H1 (cell line): ENCODE measurements around the gene RALGAPA2. TPM values are rescaled to one million over a fixed set of nuclear protein-coding genes. Genes with fewer than 3 reads are reported as not detected.

Source experiments
- CTCF ChIA-PET: fragments of 300-600 bp; sonication (Branson Sonifier 250); formaldehyde crosslinking; loops from one replicate; lab custom pipeline; 2021; ENCODE audit not compliant: partially characterized antibody; lab: Charles Lee
- POLR2A ChIA-PET: fragments of 300-600 bp; sonication (Branson Sonifier 250); formaldehyde crosslinking; loops from one replicate; lab custom pipeline; 2021; ENCODE audit warnings: inconsistent platforms; ENCODE audit not compliant: partially characterized antibody; lab: Charles Lee
- DNase-seq, 2 experiments: peaks; one replicate each; pipeline versions ENCODE4 v3.0.0 to v3.0.0-alpha.2; 2010 to 2022; ENCODE audit warnings: low spot score in 2 of 2, low read depth in 1 of 2, mixed read lengths in 1 of 2
- FAIRE-seq: peaks from 2 replicates; lab custom pipeline; 2011; peaks lifted over from hg19 to GRCh38; lab: Jason Lieb, UNC
- H2AFZ ChIP-seq: 2 replicates; pipeline ENCODE4 v1.8.1; 2012; ENCODE audit warnings: low read length, inconsistent platforms
- H2AK5ac ChIP-seq: 2 replicates; pipeline ENCODE4 v1.6.1; 2013; ENCODE audit warnings: low read depth, low read length
- H2BK120ac ChIP-seq: replicated peaks from 2 replicates; pipeline ENCODE3; 2013; ENCODE audit warnings: low read depth, low read length, inconsistent platforms
- H2BK12ac ChIP-seq: 2 replicates; pipeline ENCODE4 v1.6.1; 2013; ENCODE audit warnings: low read depth, low read length
- H2BK15ac ChIP-seq: 2 replicates; pipeline ENCODE4 v1.6.1; 2013; ENCODE audit warnings: low read length
- H2BK20ac ChIP-seq: 2 replicates; pipeline ENCODE4 v1.6.1; 2013; ENCODE audit warnings: low read length
- H2BK5ac ChIP-seq: 2 replicates; pipeline ENCODE4 v1.6.1; 2013; ENCODE audit warnings: low read depth, low read length
- H3K14ac ChIP-seq: 2 replicates; pipeline ENCODE4 v1.6.1; 2013; ENCODE audit warnings: inconsistent platforms; ENCODE audit not compliant: insufficient read length
- H3K18ac ChIP-seq: 2 replicates; pipeline ENCODE4 v1.6.1; 2013; ENCODE audit warnings: low read length; ENCODE audit errors: extremely low read depth
- H3K23ac ChIP-seq: 2 replicates; pipeline ENCODE4 v1.6.1; 2013; ENCODE audit warnings: inconsistent platforms; ENCODE audit not compliant: insufficient read length
- H3K23me2 ChIP-seq: 2 replicates; pipeline ENCODE4 v1.6.1; 2013; ENCODE audit warnings: low read depth, low read length
- H3K27ac ChIP-seq: 2 replicates; pipeline ENCODE4 v1.6.1; 2011; ENCODE audit warnings: low read depth, low read length, inconsistent platforms
- H3K27me3 ChIP-seq, 4 experiments: replicated peaks in 1 of 4; 1 replicate in 1 of 4; 2 replicates in 3 of 4; pipeline versions ENCODE4 v1.6.1 to v1.8.1; 2011 to 2013; ENCODE audit warnings: low read length in 3 of 4, mild to moderate bottlenecking in 3 of 4, inconsistent platforms in 2 of 4, mixed read lengths in 2 of 4, moderate library complexity in 1 of 4; ENCODE audit not compliant: control insufficient read depth in 3 of 4, insufficient read depth in 3 of 4; ENCODE audit errors: extremely low read depth in 1 of 4
- H3K36me3 ChIP-seq, 4 experiments: 2 replicates each; pipeline versions ENCODE4 v1.6.1 to v1.8.1; 2011 to 2013; ENCODE audit warnings: mild to moderate bottlenecking in 4 of 4, low read length in 3 of 4, moderate library complexity in 2 of 4, control low read depth in 1 of 4, inconsistent platforms in 1 of 4; ENCODE audit not compliant: insufficient read depth in 4 of 4, control insufficient read depth in 2 of 4
- H3K4ac ChIP-seq: replicated peaks from 2 replicates; pipeline ENCODE3; 2013; ENCODE audit warnings: low read length, low read depth, mixed read lengths, inconsistent platforms; ENCODE audit not compliant: insufficient read length
- H3K4me1 ChIP-seq, 4 experiments: replicated peaks in 1 of 4; 1 replicate in 1 of 4; 2 replicates in 3 of 4; pipeline versions ENCODE4 v1.6.1 to v1.8.1; 2011 to 2013; ENCODE audit warnings: low read length in 3 of 4, inconsistent platforms in 2 of 4, mixed read lengths in 1 of 4; ENCODE audit not compliant: insufficient read depth in 4 of 4, control insufficient read depth in 3 of 4
- H3K4me2 ChIP-seq, 2 experiments: 2 replicates each; pipeline versions ENCODE4 v1.6.1 to v1.8.1; 2011 to 2013; ENCODE audit warnings: low read depth in 2 of 2, low read length in 2 of 2, control low read depth in 1 of 2, inconsistent platforms in 1 of 2, mild to moderate bottlenecking in 1 of 2; ENCODE audit not compliant: insufficient read depth in 1 of 2
- H3K4me3 ChIP-seq, 4 experiments: fragments of 200-600, 300-600 bp in 1 of 4; sonication (generic), shearing (Covaris generic), sonication (Bioruptor Twin) in 1 of 4; 2 replicates each; pipeline versions ENCODE4 v1.5.1 to v1.8.1; 2011 to 2016; ENCODE audit warnings: low read length in 4 of 4, low read depth in 3 of 4, control low read depth in 2 of 4, inconsistent platforms in 2 of 4, mild to moderate bottlenecking in 2 of 4, mixed read lengths in 1 of 4, moderate library complexity in 1 of 4; ENCODE audit not compliant: insufficient read depth in 2 of 4; ENCODE audit errors: extremely low read depth in 1 of 4
- H3K56ac ChIP-seq: replicated peaks from 2 replicates; pipeline ENCODE3; 2013; ENCODE audit warnings: low read depth, mild to moderate bottlenecking, mixed read lengths, low read length, inconsistent platforms; ENCODE audit not compliant: insufficient read length
- H3K79me1 ChIP-seq: 2 replicates; pipeline ENCODE4 v1.6.1; 2013; ENCODE audit warnings: low read depth, low read length, control low read depth
- H3K79me2 ChIP-seq, 2 experiments: 2 replicates each; pipeline versions ENCODE4 v1.6.1 to v1.8.1; 2012 to 2013; ENCODE audit warnings: low read length in 2 of 2, mild to moderate bottlenecking in 2 of 2, inconsistent platforms in 1 of 2; ENCODE audit not compliant: insufficient read depth in 2 of 2, control insufficient read depth in 1 of 2
- H3K9ac ChIP-seq, 4 experiments: replicated peaks in 1 of 4; 1 replicate in 1 of 4; 2 replicates in 3 of 4; pipeline versions ENCODE4 v1.6.1 to v1.8.1; 2011 to 2013; ENCODE audit warnings: low read depth in 3 of 4, low read length in 3 of 4, control low read depth in 2 of 4, mild to moderate bottlenecking in 2 of 4, moderate library complexity in 2 of 4, inconsistent platforms in 1 of 4; ENCODE audit errors: extremely low read depth in 1 of 4
- H3K9me3 ChIP-seq, 2 experiments: 2 replicates each; pipeline versions ENCODE4 v1.6.1 to v1.8.1; 2012 to 2013; ENCODE audit warnings: mild to moderate bottlenecking in 2 of 2, moderate library complexity in 2 of 2, control low read depth in 1 of 2, inconsistent platforms in 1 of 2, low read depth in 1 of 2, low read length in 1 of 2, mixed read lengths in 1 of 2; ENCODE audit not compliant: insufficient read depth in 2 of 2
- H4K20me1 ChIP-seq, 2 experiments: replicated peaks in 1 of 2; 2 replicates each; pipeline versions ENCODE3 to v1.8.1; 2011 to 2013; ENCODE audit warnings: inconsistent platforms in 2 of 2, low read length in 2 of 2, mild to moderate bottlenecking in 1 of 2; ENCODE audit not compliant: insufficient read depth in 2 of 2, control insufficient read depth in 1 of 2
- H4K5ac ChIP-seq: 2 replicates; pipeline ENCODE4 v1.6.1; 2013; ENCODE audit warnings: low read length, low read depth, mixed read lengths, inconsistent platforms; ENCODE audit not compliant: insufficient read length
- H4K8ac ChIP-seq: 2 replicates; pipeline ENCODE4 v1.8.0; 2013; ENCODE audit warnings: mild to moderate bottlenecking, moderate library complexity, low read length, inconsistent platforms; ENCODE audit not compliant: insufficient read depth; ENCODE audit errors: extremely low read depth
- H4K91ac ChIP-seq: replicated peaks from 2 replicates; pipeline ENCODE3; 2013; ENCODE audit warnings: low read length, mixed read lengths, inconsistent platforms; ENCODE audit not compliant: insufficient read length
- ASH2L ChIP-seq: fragments of 200-600, 300-600 bp; sonication (generic); IDR thresholded peaks from one replicate; pipeline ENCODE4 v1.7.1; 2017; ENCODE audit warnings: low read length
- ATF2 ChIP-seq: IDR thresholded peaks from 2 replicates; pipeline ENCODE4 v1.6.1; 2012; ENCODE audit warnings: low read length, inconsistent platforms
- CHD1 ChIP-seq: IDR thresholded peaks from 2 replicates; pipeline ENCODE4 v1.6.1; 2012; ENCODE audit warnings: low read depth, low read length, improper control_type of control experiment
- KDM1A ChIP-seq: fragments of 200-600, 300-600 bp; sonication (generic); IDR thresholded peaks from 2 replicates; pipeline ENCODE4 v1.7.1; 2016; ENCODE audit warnings: mild to moderate bottlenecking, low read length, borderline replicate concordance
- POLR2AphosphoS5 ChIP-seq: IDR thresholded peaks from 2 replicates; pipeline ENCODE4 v1.6.1; 2011; ENCODE audit warnings: low read depth, low read length
- SUZ12 ChIP-seq: fragments of 200-600 bp; sonication (generic); IDR thresholded peaks from 2 replicates; pipeline ENCODE4 v1.6.1; 2012; ENCODE audit warnings: mild to moderate bottlenecking, inconsistent platforms, low read length, moderate library complexity, mixed read lengths
- TAF7 ChIP-seq: optimal IDR thresholded peaks from 2 replicates; pipeline ENCODE3; 2011; ENCODE audit warnings: low read depth, mild to moderate bottlenecking, inconsistent platforms, low read length, moderate library complexity, borderline replicate concordance
- TBP ChIP-seq: IDR thresholded peaks from 2 replicates; pipeline ENCODE4 v1.6.1; 2011; ENCODE audit warnings: low read depth, low read length, improper control_type of control experiment
- WGBS, 2 experiments: shearing (Covaris generic) in 1 of 2; methylation state at CpG; one replicate each; pipeline versions ENCODE4 v1.1.6 to v1.1.7; 2013 to 2015; ENCODE audit warnings: low lambda C conversion rate in 2 of 2, mixed read lengths in 2 of 2, inconsistent platforms in 1 of 2, low coverage in 1 of 2, missing lambda C conversion rate in 1 of 2; ENCODE audit not compliant: insufficient replicate concordance in 2 of 2, insufficient coverage in 1 of 2, insufficient read length in 1 of 2; ENCODE audit errors: extremely low coverage in 1 of 2, missing lambda C conversion rate in 1 of 2; 5-methylcytosine and 5-hydroxymethylcytosine counted together
- polyA plus RNA-seq, 7 experiments: library from polyadenylated mRNA; depleted of rRNA in 3 of 7; stranded (reverse) in 5 of 7; unstranded in 2 of 7; fragments of >200 nt in 5 of 7; fragments of 200-250 nt in 2 of 7; gene quantifications; 1 replicate in 5 of 7; 2 replicates in 1 of 7; 4 replicates in 1 of 7; pipeline versions ENCODE4 v1.2.1 to v1.2.3, GENCODE V29; 2011 to 2013; ENCODE audit warnings: missing spikeins in 2 of 7, mixed read lengths in 2 of 7
- total RNA-seq: library from RNA; stranded (reverse); fragmentation: NEBNext Ultra II Directional; extraction: Animal tissue kit (Norgen Biotek cat#: 25700); gene quantifications from 2 replicates; pipeline ENCODE4 v1.2.1, GENCODE V29; 2021

RALGAPA2 gene
- total and polyA plus RNA-seq, 2 of the 8 experiments (the other 6 are each of a cell fraction or from before 2014, with no cell fraction given), result 5.1 to 25.5 TPM

DNA sequence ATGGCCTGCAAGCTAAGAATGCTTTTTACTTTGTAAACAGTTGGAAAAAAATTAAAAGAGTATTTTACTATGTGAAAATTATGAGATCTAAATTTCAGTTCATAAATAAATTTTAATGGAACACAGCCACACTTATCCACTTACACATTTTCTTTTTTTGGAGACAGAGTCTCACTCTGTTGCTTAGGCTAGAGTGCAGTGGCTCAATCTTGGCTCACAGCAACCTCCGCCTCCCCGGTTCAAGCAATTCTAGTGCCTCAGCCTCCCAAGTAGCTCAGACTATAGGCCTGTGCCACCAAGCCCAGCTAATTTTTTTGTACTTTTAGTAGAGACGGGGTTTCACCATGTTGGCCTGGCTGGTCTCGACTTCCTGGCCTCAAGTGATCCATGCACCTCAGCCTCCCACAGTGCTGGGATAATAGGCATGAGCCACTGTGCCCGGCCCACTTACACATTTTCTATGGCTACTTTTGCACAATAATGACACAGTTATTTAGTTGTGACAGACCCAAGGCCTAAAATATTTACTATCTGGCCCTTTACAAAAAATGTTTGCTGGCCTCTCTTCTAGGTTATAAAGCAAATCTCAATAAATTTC lies 234.9 kb downstream of the RALGAPA2 start:
- no peak overlapping the region for H4K8ac ChIP-seq
- no peaks in the 10 kb centered on the region for H3K79me2 ChIP-seq
- peak overlapping the region in 1 of 2 experiments; percentile 18; a peak in 1 of 4 replicates for H3K4me2 ChIP-seq
- H4K20me1 ChIP-seq, result no peaks in the 10 kb centered on the region
- TF ChIP-seq SUZ12 (no peak), KDM1A (no peak), POLR2AphosphoS5 (no peak), ATF2 (no peak), TAF7 (no peak), CHD1 (no peak), ASH2L (no peak), TBP (no peak)
- TF ChIP-seq, all 59 proteins: peak for 0
- no peaks in the 10 kb centered on the region for H3K36me3 ChIP-seq
- peak overlapping the region; percentile 19; the same call in 1 of the 2 replicates for H2BK15ac ChIP-seq
- WGBS, 2 experiments, result 50% methylated on average over 5 of the region's 5 CpGs; no CpG with 5 or more reads in 1 of the 2 experiments
- no peak overlapping the region for H3K56ac ChIP-seq
- peak overlapping the region in 1 of 4 experiments; percentile 12; a peak in 1 of 8 replicates for H3K4me3 ChIP-seq
- H3K27ac ChIP-seq, result peak overlapping the region; percentile 17; the same call in 1 of the 2 replicates
- no peak overlapping the region for H2BK12ac ChIP-seq
- H2BK5ac ChIP-seq, result peak overlapping the region; percentile 31; the same call in 1 of the 2 replicates
- peak overlapping the region; percentile 10 for H4K5ac ChIP-seq
- peaks cover 0 to 2% (median under 1%) of the 10 kb centered on the region in 4 experiments; a peak in 2 of 7 replicates for H3K4me1 ChIP-seq
- H2AFZ ChIP-seq, result no peak overlapping the region
- H3K79me1 ChIP-seq, result no peaks in the 10 kb centered on the region
- no peaks in the 10 kb centered on the region for H3K27me3 ChIP-seq
- no peak overlapping the region for H3K4ac ChIP-seq
- FAIRE-seq (no peak), DNase-seq (no peak)
- CTCF ChIA-PET, result no interaction called here
- no peak overlapping the region; the same call in 1 of the 2 replicates for H3K18ac ChIP-seq
- H2BK120ac ChIP-seq, result no peak overlapping the region
- H3K23ac ChIP-seq, result no peak overlapping the region
- H3K23me2 ChIP-seq, result no peaks in the 10 kb centered on the region
- H3K14ac ChIP-seq, result no peak overlapping the region
- no peak overlapping the region for H2BK20ac ChIP-seq
- no peaks in the 10 kb centered on the region for H3K9me3 ChIP-seq
- POLR2A ChIA-PET, result interaction anchor here (1.1 to 1.6 kb wide), 2 partner anchors 13 to 110 kb away, joined by 3 read pairs; no protein-coding TSS in a partner anchor
- no peak overlapping the region for H4K91ac ChIP-seq
- no peak overlapping the region for H3K9ac ChIP-seq
- no peak overlapping the region for H2AK5ac ChIP-seq
